HepG2 (cell line): Measurements from ENCODE around the gene DHX34. TPM values are rescaled to one million over a fixed set of nuclear protein-coding genes. Genes with fewer than 3 reads are reported as not detected.

ENCODE experiments used
- ATAC-seq: fragments of 200-7000 bp; cut with Tn5 transposase; 3 replicates; pipeline ENCODE4 v1.9.1; 2020; ENCODE audit warnings: mild to moderate bottlenecking, moderate library complexity
- BruUV-seq: library from RNA; stranded (reverse); fragments of 400-500 nt; replicated peaks from 2 replicates; lab custom pipeline; 2021; lab: Mats Ljungman, UMichigan
- CTCF ChIA-PET: fragments of 300-600 bp; formaldehyde crosslinking; extraction: SDS; loops from one replicate; lab custom pipeline; 2021; ENCODE audit warnings: low total read pairs, inconsistent platforms, low intra/inter-chr PET ratio; lab: Yijun Ruan, JAX
- POLR2A ChIA-PET: fragments of 350-600 bp; sonication (Branson Sonifier 250); formaldehyde crosslinking; loops from one replicate; lab custom pipeline; 2020; ENCODE audit warnings: antibody characterized with exemption, inconsistent platforms; lab: Yijun Ruan, JAX
- DNase-seq: peaks from one replicate; pipeline ENCODE4 v3.0.0-alpha.2; 2015; ENCODE audit warnings: low spot score
- FAIRE-seq: peaks from 3 replicates; lab custom pipeline; 2011; peaks lifted over from hg19 to GRCh38; lab: Jason Lieb, UNC
- H2AFZ ChIP-seq: one replicate; pipeline ENCODE4 v1.6.1; 2011; ENCODE audit warnings: low read length, inconsistent platforms
- H3K27ac ChIP-seq: fragments of 300-600 bp; 3 replicates; pipeline ENCODE4 v1.8.0; 2011; ENCODE audit warnings: mixed run types, mild to moderate bottlenecking, mixed read lengths, low read length, inconsistent platforms; ENCODE audit not compliant: insufficient read depth; ENCODE audit errors: extremely low read length
- H3K27me3 ChIP-seq, 2 experiments: fragments of 200-600 bp in 1 of 2; 2 replicates in 1 of 2; 3 replicates in 1 of 2; pipeline versions ENCODE4 v1.6.0 to v1.8.0; 2011; ENCODE audit warnings: low read length in 2 of 2, mild to moderate bottlenecking in 2 of 2, moderate library complexity in 2 of 2, inconsistent platforms in 1 of 2; ENCODE audit not compliant: insufficient read depth in 2 of 2, control insufficient read depth in 1 of 2
- H3K36me3 ChIP-seq, 2 experiments: fragments of 200-600 bp in 1 of 2; replicated peaks in 1 of 2; 2 replicates in 1 of 2; 3 replicates in 1 of 2; pipeline versions ENCODE4 v1.5.1 to v1.8.0; 2011; ENCODE audit warnings: low read length in 2 of 2, inconsistent platforms in 1 of 2; ENCODE audit not compliant: insufficient read depth in 2 of 2, control insufficient read depth in 1 of 2
- H3K4me1 ChIP-seq: 2 replicates; pipeline ENCODE4 v1.5.1; 2012; ENCODE audit warnings: low read length, inconsistent platforms; ENCODE audit not compliant: insufficient read depth
- H3K4me2 ChIP-seq: 2 replicates; pipeline ENCODE4 v1.6.0; 2011; ENCODE audit warnings: low read depth, low read length, inconsistent platforms
- H3K4me3 ChIP-seq, 3 experiments: fragments of 200-600 bp in 1 of 3; sonication (generic), shearing (Covaris generic) in 1 of 3; replicated peaks in 1 of 3; 2 replicates each; pipeline ENCODE4 v1.5.1; 2011 to 2016; ENCODE audit warnings: low read length in 3 of 3, inconsistent platforms in 2 of 3, low read depth in 2 of 3, mild to moderate bottlenecking in 2 of 3, control low read depth in 1 of 3, mixed read lengths in 1 of 3; ENCODE audit not compliant: insufficient read depth in 1 of 3
- H3K79me2 ChIP-seq: one replicate; pipeline ENCODE4 v1.6.1; 2011; ENCODE audit warnings: low read length, inconsistent platforms; ENCODE audit not compliant: insufficient read depth
- H3K9ac ChIP-seq: 2 replicates; pipeline ENCODE4 v1.6.0; 2011; ENCODE audit warnings: mild to moderate bottlenecking, low read depth, low read length, inconsistent platforms; ENCODE audit not compliant: insufficient read depth
- H3K9me3 ChIP-seq: 2 replicates; pipeline ENCODE4 v1.5.1; 2012; ENCODE audit warnings: mild to moderate bottlenecking, low read length
- H4K20me1 ChIP-seq: 2 replicates; pipeline ENCODE4 v1.6.0; 2011; ENCODE audit warnings: inconsistent platforms, mild to moderate bottlenecking, low read length, moderate library complexity; ENCODE audit not compliant: insufficient read depth
- EHMT2 ChIP-seq: fragments of 200-600 bp; sonication (generic); IDR thresholded peaks from 2 replicates; pipeline ENCODE4 v1.7.0; 2017; ENCODE audit warnings: antibody characterized with exemption, low read depth, low read length, borderline replicate concordance
- TMF1 ChIP-seq: sonication (generic); formaldehyde crosslinking; IDR thresholded peaks from 2 replicates; pipeline ENCODE4 v1.8.1; 2022; ENCODE audit warnings: low read depth, missing genetic modification reagents
- ZBTB3 ChIP-seq: sonication (generic); formaldehyde crosslinking; IDR thresholded peaks from 2 replicates; pipeline ENCODE4 v1.4.0; 2020; ENCODE audit warnings: low read depth, mild to moderate bottlenecking, moderate library complexity, missing genetic modification reagents, borderline replicate concordance
- ZNF317 ChIP-seq: sonication (generic); formaldehyde crosslinking; IDR thresholded peaks from 2 replicates; pipeline ENCODE4 v1.5.0; 2020; ENCODE audit warnings: mild to moderate bottlenecking, missing genetic modification reagents
- ZNF768 ChIP-seq: sonication (generic); formaldehyde crosslinking; IDR thresholded peaks from 2 replicates; pipeline ENCODE4 v1.4.0; 2020; ENCODE audit warnings: missing genetic modification reagents
- WGBS: methylation state at CpG from one replicate; pipeline ENCODE4 v1.1.6; 2017; ENCODE audit warnings: low lambda C conversion rate; 5-methylcytosine and 5-hydroxymethylcytosine counted together
- in situ Hi-C: cut with HindIII; loops from 2 replicates; pipeline ENCODE4 v1.10.0; 2017; ENCODE audit warnings: low pct_unique_long_range_greater_than_20kb; ENCODE audit not compliant: extremely low pct_ligation_motif_present
- intact Hi-C: fragments of 100-400 bp; cut with micrococcal nuclease; formaldehyde crosslinking; loops from one replicate; pipeline ENCODE4 v1.10.0; 2022; ENCODE audit not compliant: unreplicated experiment
- polyA plus RNA-seq, 8 experiments: library from polyadenylated mRNA; depleted of rRNA in 3 of 8; stranded (reverse) in 7 of 8; unstranded in 1 of 8; fragments of >200 nt; fragmentation: Illumina TruSeq in 4 of 8; extraction: Trizol in 4 of 8; gene quantifications; 2 replicates each; pipeline versions ENCODE4 v1.2.1 to v1.2.3, GENCODE V29; 2011 to 2016; ENCODE audit warnings: low read depth in 4 of 8, missing spikeins in 1 of 8, mixed read lengths in 1 of 8; ENCODE audit not compliant: insufficient read depth in 1 of 8
- total RNA-seq, 5 experiments: library from RNA; depleted of rRNA; stranded (reverse); fragments of >200 nt; fragmentation: Illumina TruSeq; extraction: Trizol; gene quantifications; 2 replicates each; pipeline ENCODE4 v1.2.3, GENCODE V29; 2016; ENCODE audit warnings: low read depth in 1 of 5

DHX34 gene
- total and polyA plus RNA-seq, 2 of the 13 experiments (the other 11 are each of a cell fraction or from before 2014, with no cell fraction given) = 9.2 to 12.0 TPM

DNA sequence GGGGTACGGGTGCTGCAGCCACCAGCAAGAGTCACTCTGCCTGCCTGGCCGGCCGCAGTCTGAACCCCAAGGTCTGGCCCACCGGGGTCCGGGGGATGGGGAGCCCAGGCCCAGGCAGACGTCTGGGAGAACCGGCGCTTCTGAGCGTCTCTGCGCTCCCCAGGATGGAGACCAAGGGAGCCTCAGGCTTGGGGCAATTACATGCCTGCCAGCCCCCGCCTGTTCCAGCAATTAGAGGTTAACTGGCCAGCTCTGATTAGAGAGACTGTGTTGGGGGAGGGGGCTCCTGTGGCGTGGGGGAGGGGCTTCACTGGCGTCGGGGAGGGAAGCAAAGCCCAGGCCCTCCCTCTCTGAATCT lies 58.3 kb downstream of the DHX34 start:
- WGBS = 20% methylated on average over 3 of the region's 14 CpGs
- H3K27me3 ChIP-seq = peaks cover 0 to 27% of the 10 kb centered on the region in 2 experiments; a peak in 4 of 5 replicates
- TF ChIP-seq TMF1 (CRISPR knock-in tag) = 0 out of 2 replicates have a peak, but pooled peaks have one; percentile 1
- no peak for TF ChIP-seq ZBTB3 (CRISPR knock-in tag)
- 0 out of 2 replicates have a peak, but pooled peaks have one; percentile 44 for TF ChIP-seq EHMT2
- no peaks in the 10 kb centered on the region for H3K79me2 ChIP-seq
- H3K4me1 ChIP-seq = no peaks in the 10 kb centered on the region
- no peak overlapping the region for H3K27ac ChIP-seq
- ATAC-seq (peak; percentile 27; the same call in 2 of the 3 replicates), FAIRE-seq (no peak), DNase-seq (no peak)
- no peak overlapping the region for H3K4me2 ChIP-seq
- 0 out of 2 replicates have a peak, but pooled peaks cover 6% of the 10 kb centered on the region for H4K20me1 ChIP-seq
- ChIA-PET POLR2A (no interaction called here), CTCF (no interaction called here)
- no peaks in the 10 kb centered on the region for H3K36me3 ChIP-seq
- no peaks in the 10 kb centered on the region for H3K9me3 ChIP-seq
- no TSS peak for BruUV-seq
- no peak overlapping the region for H2AFZ ChIP-seq
- no peak overlapping the region for H3K9ac ChIP-seq
- in situ Hi-C loops = no loop called here
- H3K4me3 ChIP-seq = no peak overlapping the region
- intact Hi-C loops = no loop called here

DNA sequence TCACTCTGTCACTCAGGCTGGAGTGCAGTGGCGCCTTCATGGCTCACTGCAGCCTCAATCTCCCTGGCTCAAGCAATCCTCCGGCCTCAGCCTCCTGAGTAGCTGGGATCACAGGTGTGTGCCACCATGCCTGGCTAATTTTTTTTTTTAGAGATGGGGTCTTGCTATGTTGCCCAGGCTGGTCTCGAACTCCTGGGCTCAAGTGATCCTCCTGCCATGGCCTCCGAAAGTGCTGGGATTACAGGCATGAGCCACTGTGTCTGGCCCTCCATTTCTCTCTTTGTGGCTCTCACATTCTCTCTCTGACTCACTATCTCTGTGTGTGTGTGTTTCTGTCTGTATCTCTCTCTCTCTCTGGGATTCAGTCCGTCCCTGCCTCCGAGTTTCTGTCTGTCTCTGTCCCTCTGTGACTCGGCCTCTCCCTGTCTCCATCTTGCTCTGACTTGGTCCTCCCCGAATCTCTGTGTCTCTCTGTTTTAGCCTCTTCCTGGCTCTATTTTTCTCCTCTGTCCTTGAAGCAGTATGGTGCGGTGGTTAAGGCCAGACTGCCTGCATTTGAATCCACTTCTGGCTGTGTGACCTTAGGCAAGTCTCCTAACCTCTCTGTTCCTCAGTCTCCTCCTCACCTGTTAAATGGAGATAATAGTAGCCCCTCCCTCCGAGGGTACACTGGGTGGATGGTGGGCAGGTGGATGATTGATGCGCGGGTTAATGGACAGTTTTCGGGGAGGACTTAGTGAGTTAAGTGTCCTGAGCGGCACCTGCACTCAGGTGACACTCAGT lies 59.2 kb downstream of the DHX34 start:
- BruUV-seq = no TSS peak
- intact Hi-C loops (no loop called here), in situ Hi-C loops (no loop called here)

More for the DNA sequence above, 59.2 kb downstream of the DHX34 start:
- no peaks in the 10 kb centered on the region for H3K36me3 ChIP-seq
- H3K27me3 ChIP-seq = peaks cover 0 to 30% of the 10 kb centered on the region in 2 experiments; a peak in 4 of 5 replicates
- 33% methylated on average over 14 of the region's 14 CpGs for WGBS
- H3K9me3 ChIP-seq = no peaks in the 10 kb centered on the region
- TF ChIP-seq ZNF768 (CRISPR knock-in tag) (peak; percentile 76), ZNF317 (CRISPR knock-in tag) (no peak)
- TF ChIP-seq, all 625 proteins: peak for 1
- FAIRE-seq = no peak
- no peak for ATAC-seq
- CTCF ChIA-PET = no interaction called here
- Histone ChIP-seq H3K4me1 (no peaks in the 10 kb centered on the region), H3K4me2 (no peak overlapping the region), H3K4me3 (no peak overlapping the region), H3K79me2 (no peaks in the 10 kb centered on the region), H3K27ac (no peak overlapping the region), H4K20me1 (0 out of 2 replicates have a peak, but pooled peaks cover 6% of the 10 kb centered on the region), H3K9ac (no peak overlapping the region), H2AFZ (no peak overlapping the region)
- POLR2A ChIA-PET = no interaction called here
- no peak for DNase-seq
